Ishikawa (cell line): Measurements from ENCODE around the gene AGAP2.

Experiments used
- CEBPB ChIP-seq: IDR thresholded peaks from 2 replicates; pipeline ENCODE4 v1.6.1; 2012
- CREB1 ChIP-seq: IDR thresholded peaks from 2 replicates; pipeline ENCODE4 v1.6.1; 2012; ENCODE audit warnings: low read depth
- EGR1 ChIP-seq: IDR thresholded peaks from 2 replicates; pipeline ENCODE4 v1.6.1; 2012
- EP300 ChIP-seq: IDR thresholded peaks from 2 replicates; pipeline ENCODE4 v1.6.1; 2012; ENCODE audit warnings: borderline replicate concordance
- FOXM1 ChIP-seq: IDR thresholded peaks from 2 replicates; pipeline ENCODE4 v1.6.1; 2012; ENCODE audit warnings: low read depth, borderline replicate concordance
- NFIC ChIP-seq: IDR thresholded peaks from 2 replicates; pipeline ENCODE4 v1.6.1; 2012
- RAD21 ChIP-seq: IDR thresholded peaks from 2 replicates; pipeline ENCODE4 v1.6.1; 2012; ENCODE audit warnings: low read depth
- TAF1 ChIP-seq: IDR thresholded peaks from 2 replicates; pipeline ENCODE4 v1.6.1; 2012; ENCODE audit warnings: low read depth, mild to moderate bottlenecking
- TCF12 ChIP-seq: IDR thresholded peaks from 2 replicates; pipeline ENCODE4 v1.6.1; 2012; ENCODE audit warnings: low read depth
- TEAD4 ChIP-seq: IDR thresholded peaks from 2 replicates; pipeline ENCODE4 v1.6.1; 2012
- YY1 ChIP-seq: IDR thresholded peaks from 2 replicates; pipeline ENCODE4 v1.6.1; 2012; ENCODE audit warnings: low read depth
- ZBTB7A ChIP-seq: IDR thresholded peaks from 2 replicates; pipeline ENCODE4 v1.6.1; 2012; ENCODE audit warnings: low read depth
- TF ChIP-seq, protein P1 (sequence below): IDR thresholded peaks from 2 replicates; pipeline ENCODE4 v1.6.1; 2012
- TF ChIP-seq, protein P2 (sequence below): IDR thresholded peaks from 2 replicates; pipeline ENCODE4 v1.6.1; 2012; ENCODE audit warnings: low read depth, mild to moderate bottlenecking
- TF ChIP-seq, protein P3 (sequence below): IDR thresholded peaks from 2 replicates; pipeline ENCODE4 v1.6.1; 2012

The AGAP2 gene

DNA sequence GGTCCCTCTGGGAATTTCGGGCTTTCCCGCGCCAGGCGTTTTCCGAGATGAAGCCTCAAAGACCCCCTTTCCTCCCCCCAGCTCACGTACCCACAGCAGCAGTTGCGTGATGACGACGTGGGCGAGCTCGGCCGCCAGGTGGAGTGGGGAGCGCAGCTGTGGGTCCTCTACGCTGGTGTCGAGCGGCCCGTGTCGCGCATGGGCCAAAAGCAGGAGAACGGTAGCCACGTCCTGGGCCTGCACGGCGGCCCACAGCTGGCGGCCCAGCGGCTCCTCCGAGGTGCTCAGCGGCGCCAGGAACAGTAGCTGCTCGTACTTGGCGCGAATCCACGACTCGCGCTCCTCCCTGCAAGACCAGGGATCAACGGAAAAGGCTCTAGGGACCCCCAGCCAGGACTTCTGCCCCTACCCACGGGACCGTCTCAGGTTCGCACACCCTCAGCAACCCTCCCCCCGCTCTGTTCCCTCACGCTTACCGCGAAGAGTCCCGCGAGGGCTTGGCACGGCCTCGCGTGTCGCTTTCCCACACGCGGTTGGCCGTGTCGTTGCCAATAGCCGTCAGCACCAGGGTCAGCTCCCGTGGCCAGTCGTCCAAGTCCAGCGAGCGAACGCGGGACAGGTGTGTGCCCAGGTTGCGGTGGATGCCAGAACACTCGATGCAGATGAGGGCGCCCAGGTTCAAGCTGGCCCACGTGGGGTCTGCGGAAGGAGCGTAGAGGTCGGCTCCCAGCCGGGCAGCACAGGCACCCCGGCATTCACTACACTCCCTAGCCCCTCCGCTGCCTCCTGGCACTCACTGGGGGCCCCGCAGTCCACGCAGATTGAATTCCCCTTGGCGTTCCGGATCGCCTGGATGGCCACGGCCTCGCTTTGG, 11.4 kb downstream of the AGAP2 start:
- TF ChIP-seq TCF12 (peak; percentile 13; the same call in 1 of the 2 replicates), CEBPB (no peak), CREB1 (no peak), RAD21 (no peak), TEAD4 (0 out of 2 replicates have a peak, but pooled peaks have one; percentile 11), NFIC (peak; percentile 91), EGR1 (no peak), FOXM1 (no peak), TAF1 (no peak), EP300 (no peak), ZBTB7A (no peak), YY1 (0 out of 2 replicates have a peak, but pooled peaks have one; percentile 4)
- TF ChIP-seq, protein P1, sequence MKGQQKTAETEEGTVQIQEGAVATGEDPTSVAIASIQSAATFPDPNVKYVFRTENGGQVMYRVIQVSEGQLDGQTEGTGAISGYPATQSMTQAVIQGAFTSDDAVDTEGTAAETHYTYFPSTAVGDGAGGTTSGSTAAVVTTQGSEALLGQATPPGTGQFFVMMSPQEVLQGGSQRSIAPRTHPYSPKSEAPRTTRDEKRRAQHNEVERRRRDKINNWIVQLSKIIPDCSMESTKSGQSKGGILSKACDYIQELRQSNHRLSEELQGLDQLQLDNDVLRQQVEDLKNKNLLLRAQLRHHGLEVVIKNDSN = no peak
- TF ChIP-seq, protein P2, sequence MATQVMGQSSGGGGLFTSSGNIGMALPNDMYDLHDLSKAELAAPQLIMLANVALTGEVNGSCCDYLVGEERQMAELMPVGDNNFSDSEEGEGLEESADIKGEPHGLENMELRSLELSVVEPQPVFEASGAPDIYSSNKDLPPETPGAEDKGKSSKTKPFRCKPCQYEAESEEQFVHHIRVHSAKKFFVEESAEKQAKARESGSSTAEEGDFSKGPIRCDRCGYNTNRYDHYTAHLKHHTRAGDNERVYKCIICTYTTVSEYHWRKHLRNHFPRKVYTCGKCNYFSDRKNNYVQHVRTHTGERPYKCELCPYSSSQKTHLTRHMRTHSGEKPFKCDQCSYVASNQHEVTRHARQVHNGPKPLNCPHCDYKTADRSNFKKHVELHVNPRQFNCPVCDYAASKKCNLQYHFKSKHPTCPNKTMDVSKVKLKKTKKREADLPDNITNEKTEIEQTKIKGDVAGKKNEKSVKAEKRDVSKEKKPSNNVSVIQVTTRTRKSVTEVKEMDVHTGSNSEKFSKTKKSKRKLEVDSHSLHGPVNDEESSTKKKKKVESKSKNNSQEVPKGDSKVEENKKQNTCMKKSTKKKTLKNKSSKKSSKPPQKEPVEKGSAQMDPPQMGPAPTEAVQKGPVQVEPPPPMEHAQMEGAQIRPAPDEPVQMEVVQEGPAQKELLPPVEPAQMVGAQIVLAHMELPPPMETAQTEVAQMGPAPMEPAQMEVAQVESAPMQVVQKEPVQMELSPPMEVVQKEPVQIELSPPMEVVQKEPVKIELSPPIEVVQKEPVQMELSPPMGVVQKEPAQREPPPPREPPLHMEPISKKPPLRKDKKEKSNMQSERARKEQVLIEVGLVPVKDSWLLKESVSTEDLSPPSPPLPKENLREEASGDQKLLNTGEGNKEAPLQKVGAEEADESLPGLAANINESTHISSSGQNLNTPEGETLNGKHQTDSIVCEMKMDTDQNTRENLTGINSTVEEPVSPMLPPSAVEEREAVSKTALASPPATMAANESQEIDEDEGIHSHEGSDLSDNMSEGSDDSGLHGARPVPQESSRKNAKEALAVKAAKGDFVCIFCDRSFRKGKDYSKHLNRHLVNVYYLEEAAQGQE = peak; percentile 86
- TF ChIP-seq, protein P3, sequence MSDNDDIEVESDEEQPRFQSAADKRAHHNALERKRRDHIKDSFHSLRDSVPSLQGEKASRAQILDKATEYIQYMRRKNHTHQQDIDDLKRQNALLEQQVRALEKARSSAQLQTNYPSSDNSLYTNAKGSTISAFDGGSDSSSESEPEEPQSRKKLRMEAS = peak; percentile 92

DNA sequence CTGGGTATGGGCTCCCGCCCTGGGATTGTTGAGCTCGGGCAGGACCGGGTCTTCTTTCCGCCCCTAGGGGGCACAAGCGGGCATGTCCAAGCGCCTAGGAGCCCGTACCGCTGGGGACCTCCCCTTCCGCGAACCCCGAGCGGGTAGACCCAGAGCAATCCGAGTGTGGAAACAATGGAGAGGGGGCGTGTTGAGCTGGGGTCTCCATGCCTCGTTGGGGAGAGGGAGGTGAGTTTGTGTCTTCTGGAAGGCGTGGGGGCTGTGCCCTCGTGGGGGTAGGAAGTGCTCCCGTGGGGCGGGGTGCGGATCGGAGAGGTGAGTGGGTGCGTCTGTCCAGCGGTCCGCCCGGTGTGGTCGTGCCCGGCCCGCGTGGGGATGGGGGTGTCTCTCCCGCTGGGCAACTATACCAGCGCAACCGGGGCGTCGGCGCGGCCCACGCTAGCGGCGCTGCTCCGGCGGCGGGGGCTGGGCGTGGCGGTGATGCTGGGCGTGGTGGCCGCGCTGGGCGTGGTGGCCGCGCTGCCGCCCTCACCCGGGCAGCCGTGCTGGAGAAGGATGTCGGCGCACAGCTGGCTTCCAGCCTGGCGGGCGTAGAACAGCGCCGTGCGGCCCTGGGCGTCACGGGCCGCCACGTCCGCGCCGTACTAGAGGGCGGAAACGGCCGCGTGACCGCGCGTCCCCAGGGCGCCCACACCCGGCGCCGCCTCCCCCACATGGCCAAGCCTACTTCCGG, 12.2 kb downstream of the AGAP2 start:
- TF ChIP-seq CREB1 = no peak
- TF ChIP-seq EP300 = no peak; the same call in 1 of the 2 replicates
- TF ChIP-seq, protein P2 = no peak
- TF ChIP-seq, protein P1 = peak; percentile 76
- TF ChIP-seq EGR1 = peak; percentile 48; the same call in 1 of the 2 replicates
- TF ChIP-seq YY1 = 0 out of 2 replicates have a peak, but pooled peaks have one; percentile 29
- peak; percentile 66 for TF ChIP-seq RAD21
- peak; percentile 12; the same call in 1 of the 2 replicates for TF ChIP-seq TCF12
- TF ChIP-seq, protein P3 = peak; percentile 22
- peak; percentile 83; the same call in 1 of the 2 replicates for TF ChIP-seq ZBTB7A

DNA sequence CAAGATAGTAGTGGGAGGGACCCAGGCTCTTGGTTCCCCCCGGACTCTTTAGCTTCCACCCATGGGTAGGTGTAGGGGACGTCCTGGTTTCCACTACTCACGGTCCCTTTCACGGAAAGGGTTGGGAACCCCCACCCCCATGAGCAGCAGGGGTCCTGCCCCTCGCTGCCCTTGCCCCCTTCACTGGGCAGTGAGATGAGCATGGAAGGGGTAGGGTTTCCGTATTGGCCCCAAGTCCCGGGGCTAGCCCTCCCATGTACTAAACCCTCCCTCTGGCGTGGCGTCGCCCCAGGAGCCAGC, 12.7 kb downstream of the AGAP2 start:
- TF ChIP-seq CREB1 (no peak), TEAD4 (no peak)
- TF ChIP-seq, protein P3 = 0 out of 2 replicates have a peak, but pooled peaks have one; percentile 37

DNA sequence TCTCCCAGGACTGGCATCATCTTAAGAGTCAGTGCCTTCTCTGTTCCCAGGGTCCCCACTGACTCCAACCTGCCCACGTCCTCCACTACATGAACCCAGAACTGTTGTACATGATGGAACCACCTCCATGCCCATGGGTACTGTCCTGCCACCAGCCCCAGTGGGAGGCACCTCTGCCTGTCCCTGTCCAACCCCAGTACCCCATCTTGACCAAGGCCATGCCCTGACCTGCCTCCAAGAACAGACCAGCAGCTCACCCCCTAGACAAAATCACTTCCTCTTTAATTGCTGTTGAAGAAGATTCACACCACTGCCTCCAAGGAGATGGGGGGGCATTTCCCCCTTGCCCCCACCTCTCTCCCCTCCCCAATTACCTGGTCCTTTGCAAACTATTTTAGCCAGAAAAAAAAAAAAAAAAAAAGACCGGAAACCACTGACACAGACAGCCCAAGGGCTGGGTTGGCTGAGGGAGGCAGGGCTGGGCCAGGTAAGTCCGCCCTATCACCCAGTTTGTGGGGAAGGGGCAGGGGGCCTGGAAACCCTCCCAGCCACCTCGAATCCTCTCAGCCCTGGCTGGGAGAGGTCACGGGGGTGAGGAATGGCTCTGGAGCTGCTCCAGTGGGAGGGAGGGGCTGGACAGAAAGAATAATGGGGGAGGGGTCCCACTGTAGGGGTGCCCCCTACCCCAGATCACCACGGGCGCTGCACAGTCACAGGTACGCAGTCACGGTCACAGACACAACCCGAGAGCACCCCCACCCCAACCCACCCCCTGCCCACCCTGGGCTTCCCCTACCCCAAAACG, 13.4 kb downstream of the AGAP2 start:
- no peak for TF ChIP-seq TEAD4
- peak; percentile 2; the same call in 1 of the 2 replicates for TF ChIP-seq ZBTB7A
